ENCODE measurements around the gene SYTL3. TPM values are rescaled to one million over a fixed set of nuclear protein-coding genes. Genes with fewer than 3 reads are reported as not detected.

Gene SYTL3
- total and polyA plus RNA-seq, 2 of the 8 experiments (the other 6 are each of a cell fraction or from before 2014, with no cell fraction given), result 0.27 to 0.99 TPM

GRCh38 chr6:158687506-158687905 lies 37.7 kb downstream of the SYTL3 start:
- Histone ChIP-seq H3K4me1 (replicated peaks in 1 of 4; ENCODE audit: control insufficient read depth in 3 of 4, insufficient read depth in 4 of 4, low read length in 3 of 4) (no peaks in the 10 kb centered on the region), H3K27ac (ENCODE audit: low read depth, low read length) (no peak overlapping the region), H2AFZ (ENCODE audit: low read length) (no peak overlapping the region), H3K4me3 (ENCODE audit: extremely low read depth in 1 of 4, insufficient read depth in 2 of 4, low read depth in 3 of 4, low read length in 4 of 4) (no peak overlapping the region), H3K36me3 (ENCODE audit: control insufficient read depth in 2 of 4, insufficient read depth in 4 of 4, low read length in 3 of 4) (no peaks in the 10 kb centered on the region), H4K8ac (ENCODE audit: extremely low read depth, insufficient read depth, low read length) (no peak overlapping the region), H3K9me3 (ENCODE audit: insufficient read depth in 2 of 2, low read depth in 1 of 2, low read length in 1 of 2) (no peaks in the 10 kb centered on the region), H3K14ac (ENCODE audit: insufficient read length) (no peak overlapping the region), H2BK15ac (ENCODE audit: low read length) (no peak overlapping the region), H2BK120ac (replicated peaks; ENCODE audit: low read depth, low read length) (no peak overlapping the region), H3K56ac (replicated peaks; ENCODE audit: insufficient read length, low read depth, low read length) (no peak overlapping the region), H2BK5ac (ENCODE audit: low read depth, low read length) (no peak overlapping the region), H3K18ac (ENCODE audit: extremely low read depth, low read length) (no peak overlapping the region), H2AK5ac (ENCODE audit: low read depth, low read length) (no peak overlapping the region), H3K23me2 (ENCODE audit: low read depth, low read length) (no peaks in the 10 kb centered on the region), H3K27me3 (replicated peaks in 1 of 4; ENCODE audit: control insufficient read depth in 3 of 4, extremely low read depth in 1 of 4, insufficient read depth in 3 of 4, low read length in 3 of 4) (no peaks in the 10 kb centered on the region), H2BK12ac (ENCODE audit: low read depth, low read length) (no peak overlapping the region), H3K79me2 (ENCODE audit: control insufficient read depth in 1 of 2, insufficient read depth in 2 of 2, low read length in 2 of 2) (no peaks in the 10 kb centered on the region), H4K20me1 (replicated peaks in 1 of 2; ENCODE audit: control insufficient read depth in 1 of 2, insufficient read depth in 2 of 2, low read length in 2 of 2) (no peaks in the 10 kb centered on the region), H3K4ac (replicated peaks; ENCODE audit: insufficient read length, low read depth, low read length) (no peak overlapping the region), H3K23ac (ENCODE audit: insufficient read length) (no peak overlapping the region), H3K9ac (replicated peaks in 1 of 4; ENCODE audit: extremely low read depth in 1 of 4, low read depth in 3 of 4, low read length in 3 of 4) (no peak overlapping the region), H2BK20ac (ENCODE audit: low read length) (no peak overlapping the region), H3K79me1 (ENCODE audit: low read depth, low read length) (no peaks in the 10 kb centered on the region), H4K5ac (ENCODE audit: insufficient read length, low read depth, low read length) (no peak overlapping the region), H3K4me2 (ENCODE audit: insufficient read depth in 1 of 2, low read depth in 2 of 2, low read length in 2 of 2) (no peak overlapping the region), H4K91ac (replicated peaks; ENCODE audit: insufficient read length, low read length) (no peak overlapping the region)
- CTCF ChIA-PET (ENCODE audit: partially characterized antibody), result interaction anchor here (1.3 to 7.7 kb wide), 2 partner anchors 19 to 26 kb away, joined by 6 to 104 read pairs; no protein-coding TSS in a partner anchor
- POLR2A ChIA-PET (ENCODE audit: partially characterized antibody), result no interaction called here
- no peak for DNase-seq (ENCODE audit: low read depth in 1 of 2, low spot score in 2 of 2)
- FAIRE-seq, result no peak
- TF ChIP-seq SP2 (IDR thresholded peaks at IDR 0.05; ENCODE audit: low read length) (no peak), CEBPB (IDR thresholded peaks at IDR 0.05; ENCODE audit: low read depth, low read length) (no peak), CBX5 (IDR thresholded peaks at IDR 0.05; ENCODE audit: low read depth, low read length) (no peak), TEAD4 (IDR thresholded peaks at IDR 0.05; ENCODE audit: low read depth, low read length) (no peak), TCF12 (IDR thresholded peaks at IDR 0.05; ENCODE audit: low read depth, low read length) (no peak), SIN3A (conservative IDR thresholded peaks at IDR 0.05 in 1 of 2, IDR thresholded peaks at IDR 0.05 in 1 of 2; ENCODE audit: low read depth in 1 of 2, low read length in 2 of 2) (no peak), PHF8 (conservative IDR thresholded peaks at IDR 0.05; ENCODE audit: low read depth, low read length) (no peak), RNF2 (IDR thresholded peaks at IDR 0.05; ENCODE audit: borderline replicate concordance, low read depth, low read length, missing control alignments, poor library complexity, severe bottlenecking) (no peak), SAP30 (IDR thresholded peaks at IDR 0.05; ENCODE audit: insufficient read depth, insufficient replicate concordance, low read length) (no peak), JUND (IDR thresholded peaks at IDR 0.05; ENCODE audit: low read length) (no peak)
- 92% methylated on average over 4 of the region's 4 CpGs; no CpG with 5 or more reads in 1 of the 2 experiments for WGBS, 2 experiments (ENCODE audit: extremely low coverage in 1 of 2, insufficient coverage in 1 of 2, insufficient read length in 1 of 2, insufficient replicate concordance in 2 of 2, low coverage in 1 of 2, low lambda C conversion rate in 2 of 2, missing lambda C conversion rate in 1 of 2)
